ENCODE results near the gene SNTN. TPM values are rescaled to one million over a fixed set of nuclear protein-coding genes. Genes with fewer than 3 reads are reported as not detected.

Gene SNTN
- not detected for total RNA-seq

DNA sequence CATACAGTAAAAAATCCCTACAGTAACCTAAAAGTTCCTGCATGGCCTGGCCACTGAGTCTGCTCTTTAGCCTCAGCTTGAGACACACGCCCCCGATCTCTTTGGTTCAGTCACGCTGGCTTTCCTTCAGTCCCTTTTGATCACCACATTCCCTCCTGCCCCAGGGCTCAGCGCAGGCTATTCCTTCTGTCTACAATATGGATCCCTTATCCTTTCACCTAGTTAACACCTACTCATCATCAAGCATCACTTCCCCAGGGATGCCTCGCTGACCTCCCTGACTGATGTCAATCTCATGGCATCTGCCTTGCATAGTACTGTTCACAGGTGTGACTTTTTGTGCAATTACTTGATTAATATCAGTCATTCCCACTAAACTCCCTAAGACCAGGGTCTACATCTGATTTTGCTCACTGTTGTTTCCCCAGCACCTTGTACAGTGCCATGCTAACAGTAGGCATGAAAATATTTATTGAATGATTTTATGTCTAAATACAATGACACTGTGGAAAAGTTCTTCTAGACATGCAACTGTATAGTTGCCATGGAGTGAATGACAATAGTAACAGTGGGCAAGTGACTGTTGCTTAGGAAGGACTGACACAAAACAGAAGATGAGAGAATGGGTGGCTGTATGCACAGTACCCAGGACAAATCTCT is at the start of gene SNTN:
Gene SNTN, plus strand, starts transcription at position 610 of the 660 bp plus-strand sequence. Its CDS starts 13 bp downstream, at position 623.

Other genes starting within 250 kb of the SNTN start
- gene C3orf49, start 166.6 kb downstream of the SNTN start, total RNA-seq, result not detected
- gene THOC7, start 211.1 kb downstream of the SNTN start, total RNA-seq, result 36.9 TPM
- 31.9 TPM for gene ATXN7, start 211.2 kb downstream of the SNTN start, total RNA-seq

Measured in parietal lobe (tissue), 1 donor.